HG03108 (cell line): ENCODE results near the gene ADA.
A peak's percentile ranks its signal among the peaks of the same experiment; 100 is the strongest.
"Not testable (repeated sequence)": the region's sequence is repeated elsewhere in the genome, so short reads cannot be mapped to it uniquely, and the experiment has no call there.

Source experiments
- ATAC-seq: cut with Tn5 transposase; IDR thresholded peaks from one replicate; pipeline ENCODE4 v1.9.1; 2021; ENCODE audit warnings: moderate library complexity; ENCODE audit not compliant: unreplicated experiment

ADA gene

DNA sequence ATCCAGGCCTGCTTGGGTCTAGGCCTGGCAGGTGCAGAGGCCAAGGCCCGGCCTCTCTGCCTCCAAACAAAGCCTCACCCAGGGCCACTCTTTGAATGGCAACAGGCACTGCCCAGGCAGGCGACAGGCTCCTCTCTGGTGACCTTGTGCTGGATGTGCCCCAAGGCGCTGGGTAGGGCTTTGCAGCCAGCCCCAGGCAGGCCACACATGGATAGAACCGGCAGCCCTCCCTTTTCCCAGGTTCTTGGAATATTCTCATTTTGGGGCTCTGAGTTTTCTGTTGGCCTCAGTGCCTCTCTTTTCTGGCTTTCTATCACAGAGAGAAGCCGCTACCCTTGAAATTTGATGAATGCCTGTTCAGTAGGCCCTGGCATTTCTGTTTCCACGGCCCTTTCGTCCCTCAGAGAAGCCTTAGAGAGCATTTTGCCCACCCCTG lies 50.2 kb downstream of the ADA start:
- ATAC-seq = no peak

DNA sequence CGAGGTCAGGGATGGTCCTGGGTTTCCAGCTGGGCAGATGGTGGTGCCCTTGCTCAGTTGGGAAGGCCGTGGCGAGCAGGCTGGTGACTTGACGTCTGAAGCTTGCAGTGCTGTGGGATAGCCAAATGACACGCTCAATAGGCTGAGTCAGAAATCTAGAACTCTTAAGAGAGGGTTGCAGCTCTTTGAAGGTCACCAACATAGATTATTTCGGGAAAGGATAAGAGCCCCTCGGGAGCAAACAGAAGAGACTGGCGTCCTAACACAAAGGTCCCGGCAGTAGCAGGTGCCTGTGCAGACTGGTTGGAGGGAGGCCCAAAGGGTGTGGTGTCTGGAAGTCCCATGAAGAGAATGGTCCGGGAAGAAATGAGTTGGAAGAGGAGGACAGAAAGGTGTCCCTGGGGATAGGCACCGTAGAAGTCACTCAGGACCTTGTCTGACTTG lies 50.7 kb downstream of the ADA start:
- no peak for ATAC-seq

- ATAC-seq = no peak
Measured at GRCh38 chr20:44600301-44600700, 51.2 kb downstream of the ADA start.

DNA sequence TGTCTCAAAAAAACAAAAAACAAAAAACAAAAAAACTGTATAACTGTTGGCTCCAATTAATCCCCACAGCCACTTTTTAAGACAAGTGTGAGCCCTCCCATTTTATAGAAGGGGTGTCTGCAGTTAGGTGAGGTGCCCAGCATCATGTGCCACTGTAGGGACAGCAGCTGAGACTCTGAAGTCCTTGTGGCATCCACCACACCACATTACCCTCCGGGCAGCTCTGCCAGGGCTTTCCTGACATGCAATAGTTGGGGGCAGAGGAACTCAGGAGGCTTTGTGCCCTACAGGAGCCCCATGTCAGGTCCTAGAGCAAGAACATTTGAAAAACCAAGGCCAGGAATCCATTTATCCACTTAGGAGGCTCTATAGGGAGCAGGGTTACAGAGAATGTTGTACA lies 51.8 kb downstream of the ADA start:
- no peak for ATAC-seq

DNA sequence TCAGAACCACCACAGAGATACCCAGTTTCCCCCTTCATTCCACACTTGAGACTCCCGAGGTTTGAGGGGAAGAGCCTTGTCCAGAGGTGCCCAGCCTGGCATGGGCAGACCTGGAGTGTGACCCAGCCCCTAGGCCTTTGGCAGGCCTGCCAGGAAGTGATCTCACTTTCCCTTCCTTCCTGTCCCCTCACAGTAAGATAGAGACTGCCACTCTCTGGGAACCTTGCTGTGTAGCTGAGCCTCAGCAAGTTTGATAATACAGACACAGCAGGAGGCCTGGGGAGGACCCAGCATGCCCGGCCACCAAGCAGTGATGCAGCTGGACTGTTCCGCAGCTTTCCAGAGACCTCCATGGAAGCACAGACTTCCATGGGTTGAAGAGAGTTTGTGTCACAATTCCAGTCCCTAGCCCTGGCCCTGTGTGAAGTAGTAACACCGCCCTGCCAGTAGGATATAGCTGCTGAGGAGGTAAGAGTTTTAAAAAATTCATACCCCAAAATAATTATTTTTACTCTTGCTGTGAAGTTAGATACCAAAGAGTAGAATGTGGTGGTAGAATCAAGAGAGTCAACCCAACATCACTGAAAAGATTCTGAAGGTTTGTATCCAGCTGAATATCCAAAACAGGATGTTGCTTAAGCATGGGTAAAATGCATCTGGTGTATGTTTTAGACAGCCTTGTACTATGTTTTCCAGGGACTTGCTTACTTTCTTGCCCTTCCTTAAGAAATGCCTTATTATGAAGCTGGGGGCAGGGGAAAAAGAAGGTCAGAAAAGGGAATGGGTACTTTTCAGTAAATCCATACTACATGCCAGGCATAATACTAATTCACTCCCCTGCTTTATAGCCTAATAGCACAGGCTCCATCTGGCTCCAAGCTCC lies 52.8 kb downstream of the ADA start:
- peak; percentile 47 for ATAC-seq

GRCh38 chr20:44597930-44598329 lies 53.6 kb downstream of the ADA start:
- ATAC-seq = no peak

GRCh38 chr20:44597516-44597915 lies 54.0 kb downstream of the ADA start:
- no peak for ATAC-seq

GRCh38 chr20:44596876-44597275 lies 54.6 kb downstream of the ADA start:
- no peak for ATAC-seq

GRCh38 chr20:44596010-44596409 lies 55.5 kb downstream of the ADA start:
- ATAC-seq = no peak

DNA sequence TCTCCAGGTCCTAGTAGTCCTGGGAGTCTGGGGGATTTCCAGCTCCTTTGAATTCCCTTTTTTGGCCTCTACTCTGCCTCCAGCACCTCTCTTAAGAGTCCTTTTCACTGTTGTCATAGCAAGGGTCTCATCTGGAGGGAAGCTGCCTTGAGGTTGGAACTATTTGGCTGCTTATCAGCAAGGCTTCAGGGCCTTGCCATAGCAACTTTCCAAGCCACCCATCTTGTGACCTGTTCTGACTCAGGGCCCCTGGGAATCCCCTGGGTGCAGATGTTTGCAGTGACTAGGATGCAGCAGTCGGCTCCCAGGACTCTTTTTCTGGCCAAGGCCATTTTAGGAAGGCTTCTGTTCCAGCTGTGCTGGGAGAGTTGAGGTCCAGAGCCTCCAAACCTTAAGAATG lies 56.8 kb downstream of the ADA start:
- ATAC-seq = peak; percentile 38

GRCh38 chr20:44593751-44594150 lies 57.7 kb downstream of the ADA start:
- ATAC-seq = no peak

GRCh38 chr20:44592366-44592765 lies 59.1 kb downstream of the ADA start:
- no peak for ATAC-seq

- ATAC-seq = no peak
Measured at GRCh38 chr20:44590980-44591778, 60.3 kb downstream of the ADA start.

DNA sequence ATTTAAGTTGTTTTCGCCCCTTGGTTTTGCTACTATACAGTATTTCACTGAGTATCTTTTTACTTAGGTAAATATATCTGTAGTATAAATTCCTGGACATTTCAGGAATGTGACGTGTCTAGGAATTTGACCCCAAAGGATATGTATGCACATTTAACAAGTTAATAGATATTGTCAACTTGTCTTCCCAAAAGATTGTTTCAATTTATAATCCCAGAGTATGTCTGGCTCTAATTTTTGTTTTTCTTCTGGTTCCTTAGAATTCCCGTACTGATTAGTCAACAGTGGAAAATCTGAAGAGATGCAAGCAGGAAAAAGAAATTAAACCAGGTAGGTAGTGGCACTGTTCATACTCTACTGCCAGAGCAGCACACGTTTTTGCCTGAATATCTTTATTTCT lies 62.0 kb downstream of the ADA start:
- no peak for ATAC-seq

DNA sequence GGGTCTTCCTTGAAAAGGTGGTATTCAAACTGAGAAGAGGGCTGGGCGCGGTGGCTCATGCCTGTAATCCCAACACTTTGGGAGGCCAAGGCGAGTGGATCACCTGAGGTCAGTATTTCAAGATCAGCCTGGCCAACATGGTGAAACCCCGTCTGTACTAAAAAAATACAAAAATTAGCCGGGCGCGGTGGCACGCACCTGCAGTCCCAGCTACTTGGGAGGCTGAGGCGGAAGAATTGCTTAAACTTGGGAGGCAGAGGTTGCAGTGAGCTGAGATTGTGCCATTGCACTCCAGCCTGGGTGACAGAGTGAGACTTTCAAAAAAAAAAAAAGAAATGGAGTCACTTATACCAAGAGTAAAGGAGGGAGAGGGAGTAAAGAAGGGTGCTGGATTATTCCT lies 63.2 kb downstream of the ADA start:
- ATAC-seq = not testable (repeated sequence)

DNA sequence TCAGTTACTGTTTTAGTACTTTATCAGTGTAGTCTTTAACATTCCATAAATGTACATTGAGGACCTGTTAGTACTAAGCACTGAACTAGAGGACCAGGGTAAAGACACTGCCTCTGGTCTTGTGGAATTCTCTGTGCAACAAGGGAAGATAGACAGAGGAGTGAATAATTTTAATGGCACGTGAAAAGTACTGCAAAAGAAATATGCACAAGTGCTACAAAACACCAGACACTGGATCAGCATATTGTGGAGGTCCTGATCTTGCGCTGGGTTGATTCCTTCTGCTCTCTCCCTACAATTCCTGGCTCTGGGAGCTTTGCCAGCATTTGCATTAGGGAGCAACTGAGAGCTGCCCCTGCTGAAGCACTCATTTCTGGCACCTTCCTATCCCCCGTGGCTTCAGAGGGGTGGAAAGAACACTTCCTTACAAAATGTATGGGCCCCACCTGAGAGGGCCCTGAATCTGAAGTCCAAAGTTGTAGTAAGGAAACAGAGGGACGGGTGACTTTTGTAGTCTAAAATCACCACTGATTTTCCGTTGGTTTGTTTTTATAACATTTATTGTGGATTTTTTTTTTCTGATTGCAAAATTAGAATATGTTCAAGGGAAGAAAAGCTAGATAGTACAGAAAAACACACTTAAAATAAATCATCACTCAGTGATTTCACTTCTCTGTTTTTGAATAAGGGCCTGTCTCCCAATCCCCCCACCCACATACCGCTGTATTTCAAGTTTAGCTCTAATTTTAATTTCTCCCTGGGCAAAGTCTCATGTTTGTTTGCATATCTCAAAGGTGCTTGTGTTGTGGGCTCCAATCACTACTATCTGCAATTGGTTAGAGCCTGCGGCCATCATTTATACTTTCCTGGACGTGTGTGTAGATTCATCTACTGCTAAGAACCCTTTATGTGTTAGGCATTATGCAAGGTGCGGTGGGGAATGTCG lies 64.2 kb downstream of the ADA start:
- no peak for ATAC-seq

DNA sequence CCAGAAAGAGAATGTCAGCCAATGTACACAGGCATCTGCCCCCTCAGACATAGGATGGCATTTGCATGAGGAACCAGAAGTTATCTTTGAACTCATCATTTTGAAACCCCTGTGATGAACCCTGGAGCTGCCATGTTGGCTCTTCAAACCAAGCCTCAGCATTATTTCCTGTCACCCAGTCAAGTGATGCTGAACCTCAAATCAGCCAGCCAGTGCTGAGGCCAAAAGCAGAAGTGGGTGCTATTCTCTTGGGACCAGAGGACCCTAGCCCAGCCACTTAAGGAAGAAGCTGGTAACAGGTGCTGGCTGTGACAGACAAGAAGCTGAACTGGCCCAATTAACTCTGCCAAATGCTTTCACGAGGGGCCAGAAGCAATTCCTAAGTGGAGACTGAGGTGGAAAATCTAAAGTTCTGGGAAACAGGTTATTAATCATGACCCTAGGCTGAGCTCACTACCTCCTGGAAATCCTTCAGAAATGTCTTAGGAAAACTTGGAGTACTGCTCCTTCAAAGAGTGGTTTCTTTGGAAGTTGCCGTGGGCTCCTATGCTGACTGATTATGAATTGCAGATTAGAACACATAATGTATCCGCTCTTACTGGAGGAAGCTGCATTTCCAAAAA lies 65.1 kb downstream of the ADA start:
- peak; percentile 62 for ATAC-seq

DNA sequence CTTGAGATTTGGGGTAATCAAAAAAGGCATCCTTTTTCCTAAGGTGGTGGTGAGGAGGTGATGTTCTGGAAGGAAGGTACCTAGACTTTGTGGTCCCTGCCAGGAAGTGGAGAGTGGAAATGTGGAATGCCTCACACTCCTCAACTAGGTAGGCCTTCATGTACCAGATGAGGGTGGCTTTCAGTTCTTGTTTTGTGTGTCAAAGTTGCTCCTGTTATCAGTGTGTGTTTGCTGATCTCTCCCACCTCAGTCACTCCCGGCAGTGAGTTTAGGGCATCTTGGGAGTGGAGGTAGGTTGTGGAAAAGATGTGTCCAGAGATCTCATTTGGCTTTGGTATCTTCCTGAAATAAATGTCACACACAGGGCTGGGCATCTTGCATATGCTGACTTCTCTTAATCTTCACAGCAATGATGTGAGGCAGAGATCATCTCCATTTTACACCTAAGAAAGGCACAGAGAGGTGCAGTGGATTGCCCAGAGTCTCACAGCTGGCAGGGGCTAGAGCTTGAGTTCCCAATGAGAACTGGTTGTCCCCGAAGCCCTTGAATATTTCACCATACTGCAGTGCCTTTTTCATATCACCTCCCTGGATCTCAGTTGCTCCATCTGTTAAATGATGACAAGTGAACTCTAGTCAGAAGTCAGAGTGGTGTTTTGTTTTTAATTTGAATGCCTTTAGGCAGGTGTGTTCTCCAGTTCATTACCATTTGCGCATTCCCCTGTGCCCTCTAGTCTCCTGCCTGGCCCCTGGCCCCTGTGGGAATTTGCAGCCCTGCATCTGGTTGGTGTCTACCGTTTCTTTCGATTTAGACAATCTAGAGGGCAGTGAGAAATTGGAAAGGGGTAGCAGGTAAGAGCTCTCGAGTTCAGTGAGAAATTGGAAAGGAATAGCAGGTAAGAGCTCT lies 66.2 kb downstream of the ADA start:
- ATAC-seq = no peak

DNA sequence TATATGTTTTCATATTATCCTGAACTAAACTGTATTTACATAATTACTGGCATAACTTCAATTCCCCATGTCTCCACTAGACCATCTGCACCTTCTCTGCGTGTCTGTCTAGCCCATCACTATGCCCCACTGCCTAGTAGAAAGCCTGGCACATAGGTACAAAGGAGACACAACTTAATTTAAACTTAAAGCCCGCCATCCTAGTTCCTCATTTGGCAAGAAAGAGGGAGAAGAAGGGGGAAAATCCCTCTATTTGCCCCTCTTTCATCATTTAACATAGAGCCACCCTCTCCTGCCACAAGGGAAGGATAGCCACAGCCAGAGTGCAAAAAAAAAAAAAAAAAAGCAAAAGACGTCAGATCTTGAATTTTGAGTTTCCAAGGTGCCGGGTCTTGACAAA lies 67.3 kb downstream of the ADA start:
- no peak for ATAC-seq
